ENCODE measurements around the gene EDA. TPM values are rescaled to one million over a fixed set of nuclear protein-coding genes. Genes with fewer than 3 reads are reported as not detected.

Gene EDA
- total RNA-seq, 1 donor from 2014 or later, result 6.8 TPM

GRCh38 chrX:69664693-69665092 is 48.8 kb downstream of the EDA start:
- H3K9ac ChIP-seq, result no peak overlapping the region
- no peaks in the 10 kb centered on the region for H3K36me3 Mint-ChIP-seq
- H3K4me3 Mint-ChIP-seq, result no peak overlapping the region
- no peaks in the 10 kb centered on the region for H3K36me3 ChIP-seq
- DNase-seq (ENCODE audit: low spot score), result no peak
- no peaks in the 10 kb centered on the region for H4K20me1 ChIP-seq (ENCODE audit: low read depth)
- no peaks in the 10 kb centered on the region for H3F3A ChIP-seq (ENCODE audit: low read depth)
- no peaks in the 10 kb centered on the region for H3K4me1 Mint-ChIP-seq
- H3K27ac ChIP-seq, result no peak overlapping the region
- no peak overlapping the region for H3K27ac Mint-ChIP-seq
- H3K27me3 ChIP-seq, result no peaks in the 10 kb centered on the region
- peaks cover 6% of the 10 kb centered on the region for H3K9me3 Mint-ChIP-seq
- no peaks in the 10 kb centered on the region for H3K4me1 ChIP-seq
- H3K4me2 ChIP-seq, result no peak overlapping the region
- H3K9me3 ChIP-seq (ENCODE audit: low read depth), result peaks cover 8% of the 10 kb centered on the region
- H3K27me3 Mint-ChIP-seq (ENCODE audit: insufficient read depth, low read depth), result no peaks in the 10 kb centered on the region
- TF ChIP-seq EZH2 (IDR thresholded peaks at IDR 0.05) (no peak), CTCF (IDR thresholded peaks at IDR 0.05) (no peak), EZH2phosphoT487 (IDR thresholded peaks at IDR 0.05) (no peak)
- no peak overlapping the region for H2AFZ ChIP-seq (replicated peaks)
- no peaks in the 10 kb centered on the region for H3K79me2 ChIP-seq (ENCODE audit: low read depth)
- H3K4me3 ChIP-seq, result no peak overlapping the region

- Histone ChIP-seq H3F3A (ENCODE audit: low read depth) (no peaks in the 10 kb centered on the region), H3K27ac (no peak overlapping the region), H3K4me3 (no peak overlapping the region), H4K20me1 (ENCODE audit: low read depth) (no peaks in the 10 kb centered on the region), H3K9ac (no peak overlapping the region), H3K36me3 (no peaks in the 10 kb centered on the region), H2AFZ (replicated peaks) (no peak overlapping the region), H3K4me2 (no peak overlapping the region), H3K27me3 (no peaks in the 10 kb centered on the region), H3K4me1 (no peaks in the 10 kb centered on the region), H3K9me3 (ENCODE audit: low read depth) (peaks cover 18% of the 10 kb centered on the region), H3K79me2 (ENCODE audit: low read depth) (no peaks in the 10 kb centered on the region)
- DNase-seq (ENCODE audit: low spot score), result no peak
- TF ChIP-seq CTCF (IDR thresholded peaks at IDR 0.05) (no peak), EZH2phosphoT487 (IDR thresholded peaks at IDR 0.05) (no peak), EZH2 (IDR thresholded peaks at IDR 0.05) (no peak)
- no peak overlapping the region for H3K27ac Mint-ChIP-seq
- H3K27me3 Mint-ChIP-seq (ENCODE audit: insufficient read depth, low read depth), result no peaks in the 10 kb centered on the region
- peaks cover 19% of the 10 kb centered on the region for H3K9me3 Mint-ChIP-seq
- no peaks in the 10 kb centered on the region for H3K4me1 Mint-ChIP-seq
- H3K4me3 Mint-ChIP-seq, result no peak overlapping the region
- H3K36me3 Mint-ChIP-seq, result no peaks in the 10 kb centered on the region
Measured at GRCh38 chrX:69670001-69670555, 54.2 kb downstream of the EDA start.

- no peaks in the 10 kb centered on the region for H3K4me1 ChIP-seq
- no peak overlapping the region for H3K4me2 ChIP-seq
- no peak overlapping the region for H3K27ac ChIP-seq
- Mint-ChIP-seq H3K4me3 (no peak overlapping the region), H3K36me3 (no peaks in the 10 kb centered on the region), H3K27me3 (ENCODE audit: insufficient read depth, low read depth) (no peaks in the 10 kb centered on the region), H3K9me3 (peaks cover 11% of the 10 kb centered on the region), H3K4me1 (no peaks in the 10 kb centered on the region), H3K27ac (no peak overlapping the region)
- no peaks in the 10 kb centered on the region for H3K79me2 ChIP-seq (ENCODE audit: low read depth)
- no peaks in the 10 kb centered on the region for H3K36me3 ChIP-seq
- no peaks in the 10 kb centered on the region for H4K20me1 ChIP-seq (ENCODE audit: low read depth)
- TF ChIP-seq EZH2 (IDR thresholded peaks at IDR 0.05) (no peak), EZH2phosphoT487 (IDR thresholded peaks at IDR 0.05) (no peak), CTCF (IDR thresholded peaks at IDR 0.05) (no peak)
- peaks cover 8% of the 10 kb centered on the region for H3K9me3 ChIP-seq (ENCODE audit: low read depth)
- no peak for DNase-seq (ENCODE audit: low spot score)
- H3K27me3 ChIP-seq, result no peaks in the 10 kb centered on the region
- no peak overlapping the region for H3K9ac ChIP-seq
- H3F3A ChIP-seq (ENCODE audit: low read depth), result no peaks in the 10 kb centered on the region
- H2AFZ ChIP-seq (replicated peaks), result no peak overlapping the region
- H3K4me3 ChIP-seq, result no peak overlapping the region
Measured at GRCh38 chrX:69674891-69675290, 59.0 kb downstream of the EDA start.
